ENCODE data around the gene CA10.

- TF ChIP-seq, protein P1, sequence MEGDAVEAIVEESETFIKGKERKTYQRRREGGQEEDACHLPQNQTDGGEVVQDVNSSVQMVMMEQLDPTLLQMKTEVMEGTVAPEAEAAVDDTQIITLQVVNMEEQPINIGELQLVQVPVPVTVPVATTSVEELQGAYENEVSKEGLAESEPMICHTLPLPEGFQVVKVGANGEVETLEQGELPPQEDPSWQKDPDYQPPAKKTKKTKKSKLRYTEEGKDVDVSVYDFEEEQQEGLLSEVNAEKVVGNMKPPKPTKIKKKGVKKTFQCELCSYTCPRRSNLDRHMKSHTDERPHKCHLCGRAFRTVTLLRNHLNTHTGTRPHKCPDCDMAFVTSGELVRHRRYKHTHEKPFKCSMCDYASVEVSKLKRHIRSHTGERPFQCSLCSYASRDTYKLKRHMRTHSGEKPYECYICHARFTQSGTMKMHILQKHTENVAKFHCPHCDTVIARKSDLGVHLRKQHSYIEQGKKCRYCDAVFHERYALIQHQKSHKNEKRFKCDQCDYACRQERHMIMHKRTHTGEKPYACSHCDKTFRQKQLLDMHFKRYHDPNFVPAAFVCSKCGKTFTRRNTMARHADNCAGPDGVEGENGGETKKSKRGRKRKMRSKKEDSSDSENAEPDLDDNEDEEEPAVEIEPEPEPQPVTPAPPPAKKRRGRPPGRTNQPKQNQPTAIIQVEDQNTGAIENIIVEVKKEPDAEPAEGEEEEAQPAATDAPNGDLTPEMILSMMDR (conservative IDR thresholded peaks at IDR 0.05), result no peak
- no peak for TF ChIP-seq EZH2 (IDR thresholded peaks at IDR 0.05; ENCODE audit: low read depth)
These were observed 248.5 kb downstream of the CA10 start for GRCh38 chr17:51909971-51910370.

Measured in PC-9 (cell line).